NCI-H446 (cell line): ENCODE results near the gene RNF187.

ENCODE experiments used
- DNase-seq, 2 experiments: peaks; one replicate each; lab custom pipeline; 2025; lab: John Stamatoyannopoulos, UW

RNF187 gene

GRCh38 chr1:228487336-228488124 is at the start of gene RNF187:
Gene RNF187, plus strand, starts transcription at chr1:228487382.
- DNase-seq: peak in 1 of 2 experiments; percentile 47

- DNase-seq: no peak
Observed at GRCh38 chr1:228437424-228437962, 49.7 kb upstream of the RNF187 start.

GRCh38 chr1:228438266-228438665 is 48.9 kb upstream of the RNF187 start:
- no peak for DNase-seq

DNA sequence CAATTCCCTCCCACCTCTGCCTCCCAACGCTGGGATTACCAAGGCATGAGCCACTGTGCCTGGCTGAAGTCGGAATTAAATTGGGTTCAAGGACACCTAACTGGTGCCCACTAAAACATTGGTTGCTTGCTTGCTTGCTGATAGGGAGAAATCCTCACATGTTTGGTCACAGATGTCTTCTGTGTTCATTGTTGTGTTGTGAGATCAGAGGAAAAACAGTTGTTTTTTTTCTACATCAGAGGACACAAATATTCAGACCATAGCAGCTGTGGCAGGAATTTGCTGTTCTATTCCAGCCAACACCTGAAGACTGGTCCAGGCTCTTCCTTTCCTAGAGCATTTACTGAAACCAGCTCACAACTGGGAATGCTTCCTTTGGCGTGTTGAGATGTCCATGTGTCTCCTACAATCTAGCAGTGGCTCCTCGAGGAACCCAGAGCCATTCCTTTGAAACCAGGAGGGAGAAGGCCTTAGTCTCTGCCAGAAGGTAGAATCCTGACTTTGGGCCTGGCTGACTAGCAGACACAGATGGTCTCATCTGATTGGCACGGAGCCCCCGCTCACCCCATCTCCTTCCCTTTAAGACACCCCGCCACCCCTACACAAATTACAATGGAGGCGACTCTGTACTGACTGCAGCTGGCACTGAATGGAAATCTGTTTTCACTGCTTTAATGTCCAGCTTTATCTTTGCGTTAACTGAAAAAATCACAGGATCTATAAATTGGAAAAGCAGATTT is 46.3 kb upstream of the RNF187 start:
- no peak for DNase-seq

GRCh38 chr1:228443395-228443794 is 43.8 kb upstream of the RNF187 start:
- DNase-seq: no peak

DNA sequence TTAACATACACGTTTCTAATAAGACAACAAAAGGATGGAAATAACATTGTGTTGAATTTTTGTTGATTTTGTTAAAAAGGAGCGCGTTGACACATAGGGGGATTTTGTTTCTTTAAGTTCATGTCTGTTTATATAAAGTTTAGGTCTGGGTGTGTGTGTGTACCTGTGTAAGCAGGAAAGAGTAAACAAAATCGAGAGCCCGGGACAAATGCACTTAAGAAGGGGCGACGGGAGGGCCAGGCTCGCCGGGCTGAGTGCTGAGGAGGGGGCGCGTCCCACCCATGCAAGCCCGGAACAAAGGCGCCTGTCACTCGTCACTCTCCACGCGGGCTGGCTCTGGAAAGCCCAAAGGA is 41.7 kb upstream of the RNF187 start:
- DNase-seq: no peak

DNA sequence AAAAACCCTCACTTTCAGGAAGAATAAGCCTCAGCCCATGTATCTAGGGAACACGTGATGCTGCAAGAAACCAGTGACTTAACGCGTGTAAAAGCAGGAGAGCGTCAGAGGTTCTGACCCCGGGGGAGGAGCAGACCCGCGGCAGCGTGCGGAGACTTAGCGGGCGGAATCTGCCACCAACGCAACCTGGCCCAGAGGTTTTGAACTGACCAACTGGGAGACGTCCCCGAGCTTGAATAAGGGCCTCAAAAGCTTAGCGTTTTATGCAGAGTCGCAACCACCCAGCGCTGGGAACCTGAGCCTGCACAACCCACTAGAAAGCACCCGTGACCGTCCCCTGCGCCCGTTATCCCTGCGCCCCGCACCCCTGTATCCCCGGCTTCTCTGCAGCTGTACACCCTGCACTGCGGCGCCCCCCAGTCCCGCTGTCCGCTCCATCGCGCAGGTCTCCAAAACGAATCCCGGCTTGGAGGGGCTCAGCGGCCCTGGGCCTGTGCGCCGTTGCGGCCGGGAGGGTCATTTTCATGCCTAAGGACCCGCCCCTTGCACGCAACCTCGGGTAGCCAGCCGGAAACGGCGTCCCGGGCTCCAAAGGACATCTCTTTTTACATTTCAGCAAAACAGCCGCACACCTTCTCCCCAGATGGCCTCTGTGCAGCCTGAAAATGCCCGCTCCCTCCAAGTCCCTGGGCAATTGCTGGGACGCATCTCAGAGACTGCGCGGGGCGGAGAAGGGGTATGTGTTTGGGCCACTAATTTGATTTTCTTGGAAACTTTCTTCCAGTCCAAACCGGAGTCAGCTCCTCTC is 41.1 kb upstream of the RNF187 start:
- no peak for DNase-seq

DNA sequence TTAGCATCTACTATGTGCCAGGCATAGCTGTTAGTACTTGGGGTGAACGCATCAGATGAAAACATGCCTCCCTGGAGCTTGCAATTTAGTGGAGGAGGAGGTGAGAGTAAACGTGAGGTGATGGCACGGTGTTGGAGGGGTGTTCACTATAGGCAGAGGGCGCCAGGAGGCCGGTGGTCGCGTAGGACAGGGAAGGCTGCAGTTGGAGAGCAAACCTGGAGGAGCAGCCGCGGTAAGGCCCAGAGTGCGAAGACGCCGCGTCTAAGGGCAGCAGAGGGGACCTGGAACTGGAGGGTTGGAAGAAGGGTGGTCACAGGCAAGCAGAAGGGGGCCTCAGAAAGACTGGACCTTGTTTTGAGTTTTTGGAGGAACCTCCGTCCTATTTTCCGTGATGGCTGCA is 40.3 kb upstream of the RNF187 start:
- DNase-seq: no peak

GRCh38 chr1:228448372-228448771 is 38.8 kb upstream of the RNF187 start:
- no peak for DNase-seq

DNA sequence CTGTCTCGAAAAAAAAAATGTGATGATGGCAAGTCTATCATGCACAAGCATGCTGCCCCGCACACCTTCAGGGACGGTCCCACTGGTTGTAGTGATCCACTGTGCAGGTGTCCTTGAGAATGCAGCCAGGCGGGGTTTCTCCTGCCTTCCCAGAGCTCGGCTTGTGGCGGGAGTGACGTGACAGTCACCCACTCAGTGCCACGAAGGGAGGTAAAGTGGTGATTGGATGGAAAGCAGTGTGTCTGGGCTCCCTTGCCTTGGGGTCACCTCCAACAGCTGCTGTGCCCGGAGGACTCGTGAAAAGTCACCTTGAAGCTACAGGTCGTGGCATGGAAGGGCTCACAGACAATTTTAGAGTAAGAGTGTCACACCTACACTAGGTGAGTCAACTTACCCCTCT is 37.0 kb upstream of the RNF187 start:
- no peak for DNase-seq

- no peak for DNase-seq
Observed at GRCh38 chr1:228452194-228453021, 34.8 kb upstream of the RNF187 start.

- DNase-seq: no peak
Observed at GRCh38 chr1:228453022-228453560, 34.1 kb upstream of the RNF187 start.

DNA sequence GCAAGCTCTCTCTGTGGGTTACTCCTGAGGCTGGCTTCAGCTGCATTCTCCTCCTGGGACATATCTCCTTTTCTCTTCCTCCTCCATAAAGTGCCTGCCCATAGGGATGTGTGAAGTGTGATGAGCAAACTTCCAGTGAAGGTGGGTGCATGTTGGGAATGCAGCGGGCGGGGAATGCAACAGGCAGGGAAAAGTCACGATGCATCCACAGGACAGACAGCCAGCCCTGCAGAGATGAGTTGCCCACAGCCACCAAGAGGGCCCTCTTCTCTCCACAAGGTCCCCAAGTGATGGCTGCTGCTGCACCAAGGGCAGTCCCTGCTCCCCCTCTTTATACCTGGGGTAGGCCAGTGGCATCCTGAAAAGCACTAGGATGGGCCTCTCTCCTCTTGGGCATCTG is 33.6 kb upstream of the RNF187 start:
- no peak for DNase-seq

- DNase-seq: no peak
Observed at GRCh38 chr1:228454238-228454637, 32.9 kb upstream of the RNF187 start.

DNA sequence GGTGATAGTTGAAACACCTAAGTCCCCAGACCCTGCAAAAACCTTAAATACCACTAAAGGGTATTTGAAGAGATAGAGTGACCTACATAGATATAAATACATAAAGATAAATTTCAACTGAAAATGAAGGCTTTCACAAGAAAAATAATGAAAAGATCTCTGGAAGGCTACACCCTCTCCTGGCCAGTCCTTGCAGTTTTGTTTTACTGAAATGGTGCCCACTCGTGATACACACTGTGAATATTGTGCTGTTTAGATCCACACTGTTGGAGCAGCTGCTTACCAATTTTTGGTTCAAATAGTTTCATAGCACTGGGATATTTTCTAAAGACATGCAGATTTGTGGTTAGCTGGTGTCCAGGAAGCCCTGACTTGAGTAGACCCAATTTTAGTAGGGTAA is 31.5 kb upstream of the RNF187 start:
- DNase-seq: no peak

DNA sequence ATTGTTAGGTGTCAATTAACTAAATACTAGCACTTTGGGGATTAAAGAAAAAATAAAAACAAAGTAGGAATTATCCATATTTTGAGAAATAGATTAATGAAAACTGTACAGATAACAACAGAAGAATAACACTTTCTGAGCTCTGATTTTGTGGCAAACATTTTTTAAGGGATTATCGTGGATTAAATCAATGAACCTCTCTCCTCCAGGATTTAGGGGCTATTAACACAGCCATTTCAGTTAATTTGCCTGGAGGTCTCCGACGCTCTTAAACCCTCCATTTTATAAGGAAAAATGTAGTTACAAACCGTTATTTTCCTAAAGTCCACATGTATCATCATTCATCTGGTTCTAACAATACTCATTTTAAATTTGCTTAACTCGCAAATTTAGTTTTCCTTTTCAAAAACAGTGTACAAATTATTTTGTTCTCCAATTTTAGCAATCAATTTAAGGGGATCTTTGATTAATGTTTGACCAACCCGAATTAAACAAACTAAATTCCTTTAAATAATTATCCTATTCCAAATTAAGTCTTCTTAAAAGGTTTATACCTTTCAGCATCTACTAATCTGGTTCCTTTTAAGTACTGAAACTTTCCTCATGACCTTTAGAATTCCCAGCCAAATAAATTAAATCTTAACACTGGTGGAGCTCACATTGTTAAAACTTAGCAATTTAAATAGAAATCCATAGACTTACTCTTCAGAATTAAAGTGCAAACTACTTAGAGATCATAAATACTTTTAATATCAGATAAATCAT is 30.7 kb upstream of the RNF187 start:
- no peak for DNase-seq

GRCh38 chr1:228457017-228457395 is 30.2 kb upstream of the RNF187 start:
- no peak for DNase-seq

- DNase-seq: peak; percentile 99 to 100
Observed at GRCh38 chr1:228457396-228458176, 29.6 kb upstream of the RNF187 start.

- peak; percentile 75 to 84 for DNase-seq
Observed at GRCh38 chr1:228459091-228459993, 27.8 kb upstream of the RNF187 start.
